ENCODE data around the gene ADPRH.

ADPRH gene

GRCh38 chr3:119597548-119598288, 18.4 kb downstream of the ADPRH start, which contains the start of gene PLA1A:
PLA1A (plus strand) TSS chr3:119597885; CDS start chr3:119597914, 29 bp downstream.
- DNase-seq (ENCODE audit: low read depth), result no peak

- DNase-seq (ENCODE audit: low read depth), result no peak
These were observed 19.3 kb downstream of the ADPRH start for GRCh38 chr3:119598410-119599098.

- DNase-seq (ENCODE audit: low read depth), result no peak
These were observed 20.4 kb downstream of the ADPRH start for GRCh38 chr3:119599558-119600174.

- DNase-seq (ENCODE audit: low read depth), result no peak
These were observed 21.4 kb downstream of the ADPRH start for GRCh38 chr3:119600732-119601131.

- no peak for DNase-seq (ENCODE audit: low read depth)
These were observed 21.9 kb downstream of the ADPRH start for GRCh38 chr3:119601154-119601553.

- DNase-seq (ENCODE audit: low read depth), result no peak
These were observed 23.4 kb downstream of the ADPRH start for GRCh38 chr3:119602676-119603075.

GRCh38 chr3:119604878-119605277, 25.6 kb downstream of the ADPRH start:
- DNase-seq (ENCODE audit: low read depth), result no peak

- no peak for DNase-seq (ENCODE audit: low read depth)
These were observed 29.2 kb downstream of the ADPRH start for GRCh38 chr3:119608405-119609000.

GRCh38 chr3:119609301-119609700, 30.0 kb downstream of the ADPRH start:
- no peak for DNase-seq (ENCODE audit: low read depth)

- DNase-seq (ENCODE audit: low read depth), result no peak
These were observed 32.4 kb downstream of the ADPRH start for GRCh38 chr3:119611664-119612063.

- no peak for DNase-seq (ENCODE audit: low read depth)
These were observed 33.9 kb downstream of the ADPRH start for GRCh38 chr3:119613201-119613600.

GRCh38 chr3:119613872-119614271, 34.6 kb downstream of the ADPRH start:
- no peak for DNase-seq (ENCODE audit: low read depth)

- DNase-seq (ENCODE audit: low read depth), result no peak
These were observed 36.8 kb downstream of the ADPRH start for GRCh38 chr3:119616056-119616455.

- DNase-seq (ENCODE audit: low read depth), result no peak
These were observed 39.8 kb downstream of the ADPRH start for GRCh38 chr3:119619094-119619493.

GRCh38 chr3:119620899-119621298, 41.6 kb downstream of the ADPRH start:
- no peak for DNase-seq (ENCODE audit: low read depth)

GRCh38 chr3:119624002-119624720, 44.9 kb downstream of the ADPRH start:
- no peak for DNase-seq (ENCODE audit: low read depth)

GRCh38 chr3:119625451-119626153, 46.3 kb downstream of the ADPRH start:
- no peak for DNase-seq (ENCODE audit: low read depth)

- DNase-seq (ENCODE audit: low read depth), result no peak
These were observed 46.9 kb downstream of the ADPRH start for GRCh38 chr3:119626196-119626595.

GRCh38 chr3:119627461-119627860, 48.2 kb downstream of the ADPRH start:
- DNase-seq (ENCODE audit: low read depth), result no peak

- DNase-seq (ENCODE audit: low read depth), result no peak
These were observed 49.1 kb downstream of the ADPRH start for GRCh38 chr3:119628390-119628789.

GRCh38 chr3:119628816-119629445, 49.6 kb downstream of the ADPRH start:
- no peak for DNase-seq (ENCODE audit: low read depth)
